ENCODE measurements around the gene ITM2B.

DNA sequence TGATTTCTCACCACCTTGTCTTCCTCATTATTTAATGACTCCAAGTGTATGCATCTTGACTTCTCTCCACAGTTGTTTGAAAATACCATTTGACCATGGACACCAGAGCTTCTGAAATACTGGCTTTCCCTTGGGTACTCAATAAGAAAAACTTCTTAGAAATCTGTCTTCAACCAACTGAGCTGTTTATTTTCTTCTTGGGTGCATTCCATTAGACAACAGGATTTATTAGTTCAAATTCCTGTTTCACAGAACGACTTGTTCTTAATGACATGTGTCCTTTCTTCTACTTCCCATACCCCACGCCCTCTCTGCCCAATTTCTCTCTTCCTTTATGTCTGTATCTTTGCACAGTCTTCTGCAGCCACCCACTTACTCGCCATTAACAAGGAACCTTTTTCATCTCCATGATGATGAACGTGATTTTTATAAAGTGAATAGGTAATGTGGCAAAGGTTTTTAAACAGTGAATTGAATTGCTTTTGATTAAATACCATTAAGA is 11.3 kb upstream of the ITM2B start:
- TF ChIP-seq, protein P1, sequence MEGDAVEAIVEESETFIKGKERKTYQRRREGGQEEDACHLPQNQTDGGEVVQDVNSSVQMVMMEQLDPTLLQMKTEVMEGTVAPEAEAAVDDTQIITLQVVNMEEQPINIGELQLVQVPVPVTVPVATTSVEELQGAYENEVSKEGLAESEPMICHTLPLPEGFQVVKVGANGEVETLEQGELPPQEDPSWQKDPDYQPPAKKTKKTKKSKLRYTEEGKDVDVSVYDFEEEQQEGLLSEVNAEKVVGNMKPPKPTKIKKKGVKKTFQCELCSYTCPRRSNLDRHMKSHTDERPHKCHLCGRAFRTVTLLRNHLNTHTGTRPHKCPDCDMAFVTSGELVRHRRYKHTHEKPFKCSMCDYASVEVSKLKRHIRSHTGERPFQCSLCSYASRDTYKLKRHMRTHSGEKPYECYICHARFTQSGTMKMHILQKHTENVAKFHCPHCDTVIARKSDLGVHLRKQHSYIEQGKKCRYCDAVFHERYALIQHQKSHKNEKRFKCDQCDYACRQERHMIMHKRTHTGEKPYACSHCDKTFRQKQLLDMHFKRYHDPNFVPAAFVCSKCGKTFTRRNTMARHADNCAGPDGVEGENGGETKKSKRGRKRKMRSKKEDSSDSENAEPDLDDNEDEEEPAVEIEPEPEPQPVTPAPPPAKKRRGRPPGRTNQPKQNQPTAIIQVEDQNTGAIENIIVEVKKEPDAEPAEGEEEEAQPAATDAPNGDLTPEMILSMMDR (optimal IDR thresholded peaks at IDR 0.05 in 1 of 3, IDR thresholded peaks at IDR 0.05 in 1 of 3, conservative IDR thresholded peaks at IDR 0.05 in 1 of 3; ENCODE audit: extremely low read depth in 1 of 3, insufficient read depth in 2 of 3, low read length in 3 of 3), result no peak
- TF ChIP-seq EZH2 (IDR thresholded peaks at IDR 0.05; ENCODE audit: low read length), result no peak
